Stimulated activated CD8-positive, alpha-beta memory T cell treated with anti-CD3 and anti-CD28 coated beads, Interleukin-15, amount 100 ng/mL, for 48 hours (primary cell): ENCODE measurements around the gene SHROOM2.
"Not testable (repeated sequence)": the region's sequence is repeated elsewhere in the genome, so short reads cannot be mapped to it uniquely, and the experiment has no call there.

Experiments
- DNase-seq, 2 donors: peaks; one replicate each; pipeline ENCODE4 v3.0.0-alpha.2; 2020; ENCODE audit warnings: low read depth in 2 of 2

Gene SHROOM2

GRCh38 chrX:9785944-9786797 is at the start of gene SHROOM2:
TSS of gene SHROOM2 (plus strand) at chrX:9786429. CDS start at chrX:9786546, 117 bp downstream.
- DNase-seq, result no peak

- no peak for DNase-seq
Measured at GRCh38 chrX:9737363-9737762, 48.9 kb upstream of the SHROOM2 start.

GRCh38 chrX:9738151-9738550 is 48.1 kb upstream of the SHROOM2 start:
- DNase-seq, result no peak

- no peak for DNase-seq
Measured at GRCh38 chrX:9739130-9739529, 47.1 kb upstream of the SHROOM2 start.

- no peak for DNase-seq
Measured at GRCh38 chrX:9745417-9746115, 40.7 kb upstream of the SHROOM2 start.

GRCh38 chrX:9746148-9746888 is 39.9 kb upstream of the SHROOM2 start:
- DNase-seq, result no peak

- DNase-seq, result no peak
Measured at GRCh38 chrX:9747644-9748043, 38.6 kb upstream of the SHROOM2 start.

GRCh38 chrX:9749146-9749692 is 37.0 kb upstream of the SHROOM2 start:
- no peak for DNase-seq

- DNase-seq, result no peak
Measured at GRCh38 chrX:9757366-9757765, 28.9 kb upstream of the SHROOM2 start.

GRCh38 chrX:9758021-9758638 is 28.1 kb upstream of the SHROOM2 start:
- DNase-seq, result no peak

GRCh38 chrX:9759337-9759736 is 26.9 kb upstream of the SHROOM2 start:
- DNase-seq, result no peak

- DNase-seq, result no peak
Measured at GRCh38 chrX:9765072-9765736, 21.0 kb upstream of the SHROOM2 start.

GRCh38 chrX:9765737-9766097 is 20.5 kb upstream of the SHROOM2 start, which contains the start of gene GPR143:
TSS of gene GPR143 (minus strand) at chrX:9765847. CDS start at chrX:9765817, 30 bp downstream.
- no peak for DNase-seq

- DNase-seq, result no peak
Measured at GRCh38 chrX:9767375-9767774, 18.9 kb upstream of the SHROOM2 start.

- not testable (repeated sequence) for DNase-seq
Measured at GRCh38 chrX:9768321-9768839, 17.8 kb upstream of the SHROOM2 start.

GRCh38 chrX:9770319-9770718 is 15.9 kb upstream of the SHROOM2 start:
- DNase-seq, result no peak

GRCh38 chrX:9772943-9773342 is 13.3 kb upstream of the SHROOM2 start:
- DNase-seq, result no peak

- DNase-seq, result no peak
Measured at GRCh38 chrX:9775930-9776329, 10.3 kb upstream of the SHROOM2 start.

GRCh38 chrX:9781941-9782340 is 4.3 kb upstream of the SHROOM2 start:
- no peak for DNase-seq

GRCh38 chrX:9784332-9784731 is 1.9 kb upstream of the SHROOM2 start:
- DNase-seq, result no peak
